Neuron (in vitro differentiated cells): ENCODE data around the gene PUS10.
"Not testable (repeated sequence)": the region's sequence is repeated elsewhere in the genome, so short reads cannot be mapped to it uniquely, and the experiment has no call there.

ENCODE experiments used
- H2AFZ ChIP-seq: one replicate; pipeline ENCODE4 v1.6.1; 2013; ENCODE audit warnings: low read depth, mild to moderate bottlenecking, inconsistent platforms, low read length, moderate library complexity
- H3K27me3 ChIP-seq: one replicate; pipeline ENCODE4 v1.6.1; 2013; ENCODE audit warnings: low read length; ENCODE audit not compliant: insufficient read depth
- H3K36me3 ChIP-seq: one replicate; pipeline ENCODE4 v1.6.1; 2013; ENCODE audit warnings: low read length; ENCODE audit not compliant: insufficient read depth
- H3K4me1 ChIP-seq: one replicate; pipeline ENCODE4 v1.6.1; 2013; ENCODE audit warnings: low read length; ENCODE audit not compliant: insufficient read depth
- H3K4me3 ChIP-seq: 2 replicates; pipeline ENCODE4 v1.5.1; 2013; ENCODE audit warnings: mild to moderate bottlenecking, low read length, moderate library complexity
- H3K9me3 ChIP-seq: one replicate; pipeline ENCODE4 v1.6.1; 2013; ENCODE audit warnings: low read length

PUS10 gene

DNA sequence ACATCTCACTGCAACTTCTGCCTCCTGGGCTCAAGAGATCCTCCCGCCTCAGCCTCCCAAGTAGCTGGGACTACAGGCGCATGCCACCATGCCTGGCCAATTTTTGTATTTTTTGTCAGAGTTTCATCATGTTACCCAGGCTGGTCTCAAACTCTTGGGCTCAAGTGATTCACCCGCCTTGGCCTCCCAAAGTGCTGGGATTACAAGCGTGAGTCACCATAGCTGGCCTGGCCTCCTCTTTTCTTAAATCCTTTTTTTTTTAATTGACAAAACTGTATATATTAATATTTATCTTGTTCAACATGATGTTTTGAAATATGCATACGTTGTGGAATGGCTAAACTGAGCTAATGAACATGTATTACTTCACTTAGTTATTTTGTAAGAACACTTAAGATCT lies 86.0 kb downstream of the PUS10 start:
- not testable (repeated sequence) for H3K4me1 ChIP-seq, H2AFZ ChIP-seq, H3K4me3 ChIP-seq, H3K27me3 ChIP-seq, H3K36me3 ChIP-seq, H3K9me3 ChIP-seq

DNA sequence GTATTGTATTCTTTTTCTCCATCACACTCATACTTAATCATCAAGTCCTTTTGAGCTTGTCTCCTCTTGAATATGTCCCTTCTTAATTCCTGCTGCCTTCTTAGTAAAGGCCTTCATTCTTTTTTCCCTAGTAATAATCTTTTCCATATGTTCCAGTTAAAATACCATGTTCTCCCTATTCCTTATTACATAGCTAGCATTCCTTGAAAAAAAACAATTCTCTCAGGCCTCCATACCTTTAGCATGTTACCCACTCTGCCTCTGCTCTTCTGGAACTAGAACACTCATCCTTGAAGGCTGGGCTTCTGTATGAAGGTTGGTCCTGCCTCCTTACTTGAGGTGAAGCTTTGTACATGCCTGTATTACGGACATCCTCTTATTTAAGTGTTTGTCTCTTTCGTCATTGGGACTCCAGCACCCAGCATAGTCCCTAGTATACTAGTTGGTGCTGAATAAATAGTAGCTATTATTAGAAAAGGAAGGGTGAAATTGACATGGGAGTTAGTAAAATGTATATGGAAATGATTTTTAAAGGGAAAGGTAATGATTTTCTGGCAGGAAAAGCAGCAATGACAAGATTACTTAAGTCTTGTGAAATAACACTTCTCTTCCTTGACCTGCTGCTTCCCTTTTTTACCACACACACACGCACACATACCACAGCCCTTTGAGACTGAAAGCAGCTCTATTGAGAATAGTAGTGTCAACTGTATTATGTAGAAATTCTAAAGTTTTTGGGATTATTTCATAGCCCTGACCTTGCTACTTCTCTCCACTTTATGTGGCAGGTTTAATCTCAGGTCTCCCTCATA lies 91.1 kb downstream of the PUS10 start:
- Histone ChIP-seq H3K27me3 (no peaks in the 10 kb centered on the region), H3K9me3 (no peaks in the 10 kb centered on the region), H2AFZ (no peak overlapping the region), H3K4me1 (no peaks in the 10 kb centered on the region), H3K4me3 (no peak overlapping the region), H3K36me3 (peaks cover 18% of the 10 kb centered on the region)

DNA sequence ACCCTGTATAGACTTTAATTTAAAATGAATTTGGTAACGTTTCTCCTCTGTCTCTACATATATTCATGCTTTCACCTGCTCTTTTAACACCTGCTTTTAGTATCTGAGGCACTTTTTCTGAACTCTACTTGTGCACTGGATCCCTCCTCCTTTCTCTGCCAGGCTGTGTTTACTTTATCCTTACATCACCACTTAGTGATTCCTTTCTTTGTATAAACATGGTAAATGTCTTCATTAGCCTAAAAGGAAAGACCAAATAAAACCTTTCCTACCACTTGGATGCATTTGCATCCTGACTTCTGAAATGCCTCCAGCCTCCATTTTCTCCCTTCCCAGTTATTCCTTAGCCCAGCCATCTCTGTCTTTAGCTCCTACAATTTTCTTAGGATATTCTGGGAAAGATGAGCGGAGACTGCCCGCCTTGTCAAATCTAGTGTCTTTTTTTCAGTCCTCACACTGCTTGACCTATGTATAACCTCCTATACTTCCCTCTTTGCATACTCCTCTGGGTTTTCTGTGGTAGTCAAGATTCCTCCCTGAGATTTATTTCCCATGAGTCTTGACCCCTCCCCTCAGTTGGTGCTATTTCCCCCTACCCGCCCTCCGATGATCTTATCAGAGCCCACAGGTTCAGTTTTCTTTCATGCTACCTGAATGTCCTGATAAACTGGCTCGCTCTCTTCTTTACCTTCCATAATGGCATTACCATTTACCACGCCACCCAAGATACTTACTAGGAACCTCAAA lies 91.9 kb downstream of the PUS10 start:
- Histone ChIP-seq H3K9me3 (no peaks in the 10 kb centered on the region), H3K36me3 (peaks cover 22% of the 10 kb centered on the region), H3K4me3 (no peak overlapping the region), H3K27me3 (no peaks in the 10 kb centered on the region), H3K4me1 (no peaks in the 10 kb centered on the region), H2AFZ (no peak overlapping the region)

DNA sequence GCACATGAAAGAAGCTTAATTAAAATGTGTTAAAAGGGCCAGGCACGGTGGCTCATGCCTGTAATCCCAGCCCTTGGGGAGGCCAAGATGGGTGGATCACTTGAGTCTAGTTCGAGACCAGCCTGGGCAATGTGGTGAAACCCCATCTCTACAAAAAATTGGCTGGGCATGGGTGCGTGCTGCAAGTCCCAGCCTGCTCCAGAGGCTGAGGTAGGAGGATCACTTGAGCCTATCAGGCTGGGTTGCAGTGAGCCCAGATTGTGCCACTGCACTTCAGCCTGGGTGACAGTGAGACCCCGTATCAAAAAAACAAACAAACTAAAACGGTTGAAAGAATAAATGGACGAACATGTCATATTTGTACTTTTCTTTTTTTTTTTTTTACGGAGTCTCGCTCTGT lies 110.7 kb downstream of the PUS10 start:
- Histone ChIP-seq H3K36me3 (peaks cover 2% of the 10 kb centered on the region), H3K27me3 (no peaks in the 10 kb centered on the region), H3K4me1 (no peaks in the 10 kb centered on the region), H2AFZ (no peak overlapping the region), H3K9me3 (no peaks in the 10 kb centered on the region), H3K4me3 (no peak overlapping the region)

DNA sequence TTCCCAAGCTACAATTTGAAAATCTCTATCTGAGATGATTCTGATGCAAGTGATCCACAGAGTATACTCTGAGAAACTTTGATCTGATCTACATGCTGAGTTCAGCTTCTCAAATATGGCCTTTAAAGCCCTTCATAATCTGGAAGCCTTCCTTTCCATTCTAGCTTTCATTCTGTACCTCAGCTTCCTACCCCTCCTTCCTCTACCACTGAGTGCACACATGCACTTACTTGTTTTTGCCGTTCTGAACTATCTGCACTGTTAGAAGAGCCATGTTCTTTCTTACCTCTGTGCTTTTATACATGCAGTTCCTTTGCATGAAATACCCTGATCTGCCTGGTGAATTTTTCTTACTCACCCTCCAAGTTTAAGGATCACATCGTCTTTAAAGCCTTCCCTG lies 111.7 kb downstream of the PUS10 start:
- Histone ChIP-seq H3K4me3 (no peak overlapping the region), H2AFZ (no peak overlapping the region), H3K4me1 (no peaks in the 10 kb centered on the region), H3K9me3 (no peaks in the 10 kb centered on the region), H3K36me3 (peaks cover 4% of the 10 kb centered on the region), H3K27me3 (no peaks in the 10 kb centered on the region)

DNA sequence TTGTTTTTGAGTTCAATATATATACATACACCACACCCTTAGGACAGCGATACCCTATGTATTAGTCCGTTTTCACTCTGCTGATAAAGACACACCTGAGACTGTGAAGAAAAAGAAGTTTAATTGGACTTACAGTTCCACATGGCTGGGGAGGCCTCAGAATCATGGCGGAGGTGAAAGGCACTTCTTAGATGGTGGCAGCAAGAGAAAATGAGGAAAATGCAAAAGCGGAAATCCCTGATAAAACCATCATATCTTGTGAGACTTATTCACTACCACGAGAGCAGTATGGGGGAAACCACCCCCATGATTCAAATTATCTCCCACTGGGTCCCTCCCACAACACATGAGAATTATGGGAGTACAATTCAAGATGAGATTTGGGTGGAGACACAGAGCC lies 112.2 kb downstream of the PUS10 start:
- H3K36me3 ChIP-seq, H3K4me3 ChIP-seq, H3K4me1 ChIP-seq, H3K9me3 ChIP-seq, H2AFZ ChIP-seq, H3K27me3 ChIP-seq: not testable (repeated sequence)

DNA sequence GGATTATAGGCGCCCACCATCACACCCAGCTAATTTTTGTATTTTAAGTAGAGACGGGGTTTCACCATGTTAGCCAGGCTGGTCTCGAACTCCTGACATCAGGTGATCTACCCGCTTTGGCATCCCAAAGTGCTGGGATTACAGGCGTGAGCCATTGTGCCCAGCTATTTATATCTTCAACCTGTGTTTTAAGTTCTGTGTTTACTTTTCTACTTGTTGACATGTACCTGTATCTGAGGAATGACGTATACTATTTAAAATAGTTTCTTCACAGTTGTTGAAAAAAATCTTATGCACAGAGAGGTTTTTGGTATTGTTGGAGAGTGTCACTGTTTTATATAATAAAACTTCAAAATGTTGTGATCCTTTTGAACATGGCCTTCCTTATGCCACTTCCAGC lies 116.8 kb downstream of the PUS10 start:
- not testable (repeated sequence) for H3K27me3 ChIP-seq, H2AFZ ChIP-seq, H3K4me3 ChIP-seq, H3K9me3 ChIP-seq, H3K4me1 ChIP-seq
- peaks cover 14% of the 10 kb centered on the region for H3K36me3 ChIP-seq

DNA sequence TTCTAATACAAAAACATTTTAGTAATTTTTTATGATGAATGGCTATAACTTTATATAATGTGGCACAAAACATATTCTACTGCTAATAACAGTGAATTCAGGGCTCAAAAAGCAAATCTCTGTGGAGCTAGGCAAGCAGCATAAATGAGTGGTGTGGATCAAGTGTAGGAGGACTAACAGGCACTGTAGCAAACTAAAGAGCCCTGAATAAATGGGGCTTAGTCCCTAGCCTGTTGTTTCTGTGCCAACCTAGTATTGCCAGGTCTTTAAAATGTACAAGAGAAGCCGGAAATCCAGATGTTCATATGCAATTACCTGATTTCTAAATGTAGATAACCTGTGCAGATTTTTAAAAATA lies 118.2 kb downstream of the PUS10 start:
- no peak overlapping the region for H3K4me3 ChIP-seq
- H3K27me3 ChIP-seq: no peaks in the 10 kb centered on the region
- no peaks in the 10 kb centered on the region for H3K4me1 ChIP-seq
- peaks cover 21% of the 10 kb centered on the region for H3K36me3 ChIP-seq
- no peaks in the 10 kb centered on the region for H3K9me3 ChIP-seq
- H2AFZ ChIP-seq: no peak overlapping the region

DNA sequence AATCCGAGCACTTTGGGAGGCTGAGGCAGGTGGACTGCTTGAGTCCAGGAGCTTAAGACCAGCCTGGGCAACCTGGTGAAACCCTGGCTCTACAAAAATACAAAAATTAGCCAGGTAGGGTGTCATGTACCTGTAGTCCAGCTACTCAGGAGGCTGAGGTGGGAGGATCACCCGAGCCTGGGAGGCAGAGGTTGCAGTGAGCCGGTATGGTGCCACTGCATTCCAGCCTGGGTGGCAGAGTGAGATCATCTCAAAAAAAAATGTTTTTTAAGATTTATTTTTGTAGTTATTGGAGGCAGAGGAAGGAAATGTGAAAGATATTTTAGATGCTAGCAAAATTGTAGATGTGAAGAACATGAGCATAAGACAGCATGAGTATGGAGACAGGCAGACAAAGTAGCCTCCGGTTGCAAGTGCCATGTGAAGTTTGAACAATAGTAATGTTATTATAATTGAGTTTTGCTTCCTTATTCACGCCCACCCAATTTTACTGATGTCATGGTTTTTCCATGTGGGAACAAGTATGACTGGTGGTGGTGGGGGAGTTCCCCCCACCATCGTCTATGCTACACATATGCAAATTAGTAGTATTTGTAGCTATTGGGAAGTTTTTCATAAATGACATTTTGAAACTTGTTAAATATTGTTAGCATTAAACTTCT lies 118.7 kb downstream of the PUS10 start:
- H3K27me3 ChIP-seq: no peaks in the 10 kb centered on the region
- no peak overlapping the region for H3K4me3 ChIP-seq
- peaks cover 22% of the 10 kb centered on the region for H3K36me3 ChIP-seq
- no peaks in the 10 kb centered on the region for H3K9me3 ChIP-seq
- H3K4me1 ChIP-seq: no peaks in the 10 kb centered on the region
- no peak overlapping the region for H2AFZ ChIP-seq

DNA sequence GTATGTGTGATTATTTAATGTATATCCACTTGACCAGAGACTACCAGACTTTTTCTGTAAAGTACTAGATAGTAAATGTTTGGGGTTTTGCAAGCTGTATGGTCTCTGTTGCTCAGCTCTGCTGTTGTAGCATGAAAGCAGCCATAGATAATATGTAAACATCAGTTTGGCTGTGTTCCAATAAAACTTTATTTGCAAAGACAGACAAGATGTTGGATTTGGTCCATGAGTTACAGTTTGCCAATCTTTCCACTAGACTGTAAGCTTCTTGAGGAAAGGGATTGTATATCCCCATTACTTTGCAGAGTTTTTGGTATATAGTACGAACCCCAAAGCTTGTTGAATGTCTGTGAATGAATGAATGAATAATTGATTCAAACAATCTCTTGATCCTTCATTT lies 119.5 kb downstream of the PUS10 start:
- no peaks in the 10 kb centered on the region for H3K4me1 ChIP-seq

More for the DNA sequence above, 119.5 kb downstream of the PUS10 start:
- Histone ChIP-seq H3K27me3 (no peaks in the 10 kb centered on the region), H2AFZ (no peak overlapping the region), H3K36me3 (peaks cover 26% of the 10 kb centered on the region), H3K4me3 (no peak overlapping the region), H3K9me3 (no peaks in the 10 kb centered on the region)
